Fibroblast of lung (primary cell): ENCODE measurements around the gene MOCOS.

Experiments
- CTCF ChIP-seq, 2 donors: IDR thresholded peaks in 1 of 2; conservative IDR thresholded peaks in 1 of 2; 1 replicate in 1 of 2; 2 replicates in 1 of 2; pipeline ENCODE4 v1.5.1; 2011 to 2012; ENCODE audit warnings: low read length in 2 of 2, control low read depth in 1 of 2, inconsistent platforms in 1 of 2, low read depth in 1 of 2, mild to moderate bottlenecking in 1 of 2
- EZH2 ChIP-seq: IDR thresholded peaks from 2 replicates; pipeline ENCODE4 v1.5.1; 2012; ENCODE audit warnings: low read length, control low read depth, mild to moderate bottlenecking; ENCODE audit errors: missing control alignments

- TF ChIP-seq CTCF (conservative IDR thresholded peaks at IDR 0.05 in 1 of 2, IDR thresholded peaks at IDR 0.05 in 1 of 2; ENCODE audit: low read depth in 1 of 2, low read length in 2 of 2) (no peak), EZH2 (no peak)
Measured at GRCh38 chr18:36315736-36316135, 128.4 kb downstream of the MOCOS start.
